HEK293 (cell line): ENCODE measurements around the gene ATP8A2.

Experiments
- CTCF ChIA-PET: fragments of 350-600 bp; formaldehyde crosslinking; extraction: SDS; loops from one replicate; lab custom pipeline; 2021; ENCODE audit warnings: antibody characterized with exemption; lab: Yijun Ruan, JAX
- POLR2A ChIA-PET: fragments of 300-600 bp; formaldehyde crosslinking; extraction: SDS; loops from one replicate; lab custom pipeline; 2020; ENCODE audit warnings: antibody characterized with exemption, inconsistent platforms; lab: Yijun Ruan, JAX
- H3K27ac ChIP-seq: fragments of 200-500 bp; sonication (Bioruptor generic); 2 replicates; pipeline ENCODE4 v1.5.1; 2014; ENCODE audit warnings: low read depth, low read length, control low read depth, inconsistent platforms; ENCODE audit errors: extremely low read depth
- H3K36me3 ChIP-seq, 2 experiments: fragments of 200-500 bp in 1 of 2; sonication (Bioruptor generic) in 1 of 2; 1 replicate in 1 of 2; 2 replicates in 1 of 2; pipeline ENCODE4 v1.5.1; 2014 to 2017; ENCODE audit warnings: inconsistent platforms in 2 of 2, low read length in 2 of 2; ENCODE audit not compliant: control insufficient read depth in 2 of 2, insufficient read depth in 1 of 2
- H3K4me1 ChIP-seq: fragments of 200-500 bp; sonication (Bioruptor generic); 2 replicates; pipeline ENCODE4 v1.5.1; 2014; ENCODE audit warnings: mild to moderate bottlenecking, low read length, inconsistent platforms; ENCODE audit not compliant: control insufficient read depth, insufficient read depth
- H3K4me3 ChIP-seq: 2 replicates; pipeline ENCODE4 v1.5.1; 2011; ENCODE audit warnings: low read depth, mild to moderate bottlenecking, control low read depth, low read length, moderate library complexity
- H3K9me3 ChIP-seq: fragments of 200-500 bp; sonication (Bioruptor generic); 2 replicates; pipeline ENCODE4 v1.5.1; 2014; ENCODE audit warnings: low read depth, low read length, inconsistent platforms; ENCODE audit not compliant: control insufficient read depth, insufficient read depth
- EGR2 ChIP-seq: fragments of 450-650 bp; formaldehyde crosslinking; IDR thresholded peaks from 2 replicates; pipeline ENCODE4 v1.5.1; 2016; ENCODE audit warnings: low read depth, missing biosample characterization, missing genetic modification characterization
- GLIS2 ChIP-seq: fragments of 450-650 bp; formaldehyde crosslinking; IDR thresholded peaks from 2 replicates; pipeline ENCODE4 v1.5.1; 2016; ENCODE audit warnings: missing biosample characterization, missing genetic modification characterization
- KLF9 ChIP-seq: fragments of 450-650 bp; formaldehyde crosslinking; IDR thresholded peaks from 2 replicates; pipeline ENCODE4 v1.5.1; 2016; ENCODE audit warnings: missing biosample characterization, missing genetic modification characterization, low read depth
- ZEB2 ChIP-seq: fragments of 450-650 bp; formaldehyde crosslinking; IDR thresholded peaks from 2 replicates; pipeline ENCODE4 v1.5.1; 2016; ENCODE audit warnings: missing biosample characterization, missing genetic modification characterization
- ZIC2 ChIP-seq: fragments of 450-650 bp; formaldehyde crosslinking; IDR thresholded peaks from 2 replicates; pipeline ENCODE4 v1.5.1; 2016; ENCODE audit warnings: missing biosample characterization, missing genetic modification characterization
- ZNF112 ChIP-seq: fragments of 450-650 bp; formaldehyde crosslinking; IDR thresholded peaks from 2 replicates; pipeline ENCODE4 v1.5.0; 2017; ENCODE audit warnings: missing biosample characterization, missing genetic modification characterization
- ZNF169 ChIP-seq: fragments of 450-650 bp; formaldehyde crosslinking; IDR thresholded peaks from 2 replicates; pipeline ENCODE4 v1.5.1; 2016; ENCODE audit warnings: missing biosample characterization, missing genetic modification characterization
- ZNF223 ChIP-seq: fragments of 450-650 bp; formaldehyde crosslinking; IDR thresholded peaks from 2 replicates; pipeline ENCODE4 v1.5.1; 2016; ENCODE audit warnings: missing biosample characterization, missing genetic modification characterization
- ZNF350 ChIP-seq: fragments of 450-650 bp; formaldehyde crosslinking; IDR thresholded peaks from 2 replicates; pipeline ENCODE4 v1.5.0; 2017; ENCODE audit warnings: missing biosample characterization, mild to moderate bottlenecking, missing genetic modification characterization
- ZNF473 ChIP-seq: fragments of 450-650 bp; formaldehyde crosslinking; IDR thresholded peaks from 2 replicates; pipeline ENCODE4 v1.5.1; 2017; ENCODE audit warnings: missing biosample characterization, missing genetic modification characterization
- ZNF555 ChIP-seq: fragments of 450-650 bp; formaldehyde crosslinking; conservative IDR thresholded peaks from 2 replicates; pipeline ENCODE4 v1.5.1; 2017; ENCODE audit warnings: missing biosample characterization, mild to moderate bottlenecking, missing genetic modification characterization, inconsistent platforms
- ZNF701 ChIP-seq: fragments of 450-650 bp; formaldehyde crosslinking; IDR thresholded peaks from 2 replicates; pipeline ENCODE4 v1.5.1; 2016; ENCODE audit warnings: missing biosample characterization, missing genetic modification characterization
- TF ChIP-seq, protein P1 (sequence below): fragments of 450-650 bp; formaldehyde crosslinking; IDR thresholded peaks from 2 replicates; pipeline ENCODE4 v1.5.1; 2017; ENCODE audit warnings: missing biosample characterization, mild to moderate bottlenecking, missing genetic modification characterization, moderate library complexity
- TF ChIP-seq, protein P2 (sequence below): fragments of 450-650 bp; formaldehyde crosslinking; IDR thresholded peaks from 2 replicates; pipeline ENCODE4 v1.5.1; 2016; ENCODE audit warnings: missing biosample characterization, missing genetic modification characterization
- TF ChIP-seq, protein P3 (sequence below): fragments of 450-650 bp; formaldehyde crosslinking; IDR thresholded peaks from 2 replicates; pipeline ENCODE4 v1.5.1; 2016; ENCODE audit warnings: missing biosample characterization, missing genetic modification characterization, borderline replicate concordance
- TF ChIP-seq, protein P4 (sequence below): fragments of 450-650 bp; IDR thresholded peaks from 2 replicates; pipeline ENCODE4 v1.5.1; 2018; ENCODE audit warnings: missing biosample characterization, missing genetic modification characterization
- TF ChIP-seq, protein P5 (sequence below): fragments of 450-650 bp; formaldehyde crosslinking; optimal IDR thresholded peaks from 2 replicates; pipeline ENCODE3; 2016; ENCODE audit warnings: missing biosample characterization, mild to moderate bottlenecking, missing genetic modification characterization
- TF ChIP-seq, protein P6 (sequence below): fragments of 450-650 bp; formaldehyde crosslinking; IDR thresholded peaks from 2 replicates; pipeline ENCODE4 v1.5.1; 2016; ENCODE audit warnings: missing biosample characterization, missing genetic modification characterization, borderline replicate concordance
- TF ChIP-seq, protein P7 (sequence below): fragments of 450-650 bp; formaldehyde crosslinking; IDR thresholded peaks from 2 replicates; pipeline ENCODE4 v1.5.1; 2016; ENCODE audit warnings: missing biosample characterization, missing genetic modification characterization

ATP8A2 gene

DNA sequence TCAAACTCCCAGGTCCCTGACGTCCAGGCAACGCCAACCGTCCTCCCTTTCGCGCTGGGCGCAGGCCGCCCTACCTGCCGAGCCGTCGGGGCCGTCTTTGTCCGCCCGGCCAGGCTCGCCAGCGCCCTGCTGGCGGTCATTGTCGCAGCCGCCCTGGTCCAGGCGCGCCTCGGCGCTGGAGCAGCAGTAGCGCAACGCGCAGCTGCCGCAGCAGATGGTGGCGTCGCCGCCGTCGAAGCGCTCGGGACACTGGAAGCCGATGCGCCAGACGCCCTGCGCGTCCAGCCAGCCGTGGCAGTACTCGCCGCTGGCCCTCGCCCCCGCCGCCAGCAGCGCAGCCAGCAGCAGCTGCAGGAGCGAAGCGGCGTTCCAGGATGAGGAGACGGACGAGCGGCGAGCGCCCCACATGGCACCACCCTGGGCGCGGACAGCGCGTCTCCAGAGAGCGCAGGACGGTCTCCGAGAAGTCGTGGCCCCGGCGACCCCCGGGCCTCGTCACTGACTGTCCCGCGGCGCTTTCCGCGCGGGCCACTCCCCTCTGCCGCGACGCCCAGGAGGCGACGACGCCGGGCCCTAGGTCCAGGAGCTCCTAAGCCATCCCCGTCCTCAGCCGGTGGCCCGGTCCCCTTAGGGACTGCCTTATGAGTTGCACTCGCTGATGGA is 678.9 kb downstream of the ATP8A2 start:
- Histone ChIP-seq H3K27ac (no peak overlapping the region; the same call in 1 of the 2 replicates), H3K4me3 (peak overlapping the region; percentile 46), H3K9me3 (no peaks in the 10 kb centered on the region), H3K36me3 (peaks cover 0 to 16% of the 10 kb centered on the region in 2 experiments; a peak in 1 of 3 replicates), H3K4me1 (no peaks in the 10 kb centered on the region)
- ChIA-PET CTCF (no interaction called here), POLR2A (interaction anchor here (1.6 kb wide), 1 partner anchor 14 kb away, joined by 4 read pairs; no protein-coding TSS in a partner anchor)
- TF ChIP-seq, protein P1, sequence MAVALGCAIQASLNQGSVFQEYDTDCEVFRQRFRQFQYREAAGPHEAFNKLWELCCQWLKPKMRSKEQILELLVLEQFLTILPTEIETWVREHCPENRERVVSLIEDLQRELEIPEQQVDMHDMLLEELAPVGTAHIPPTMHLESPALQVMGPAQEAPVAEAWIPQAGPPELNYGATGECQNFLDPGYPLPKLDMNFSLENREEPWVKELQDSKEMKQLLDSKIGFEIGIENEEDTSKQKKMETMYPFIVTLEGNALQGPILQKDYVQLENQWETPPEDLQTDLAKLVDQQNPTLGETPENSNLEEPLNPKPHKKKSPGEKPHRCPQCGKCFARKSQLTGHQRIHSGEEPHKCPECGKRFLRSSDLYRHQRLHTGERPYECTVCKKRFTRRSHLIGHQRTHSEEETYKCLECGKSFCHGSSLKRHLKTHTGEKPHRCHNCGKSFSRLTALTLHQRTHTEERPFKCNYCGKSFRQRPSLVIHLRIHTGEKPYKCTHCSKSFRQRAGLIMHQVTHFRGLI (tag by site-specific recombination) = no peak
- TF ChIP-seq ZIC2 (peak; percentile 37), GLIS2 (tag by site-specific recombination) (peak; percentile 46; the same call in 1 of the 2 replicates), ZEB2 (tag by site-specific recombination) (0 out of 2 replicates have a peak, but pooled peaks have one; percentile 21), ZNF350 (tag by site-specific recombination) (no peak), EGR2 (no peak), ZNF223 (tag by site-specific recombination) (no peak), ZNF473 (tag by site-specific recombination) (no peak), ZNF112 (tag by site-specific recombination) (no peak), KLF9 (tag by site-specific recombination) (0 out of 2 replicates have a peak, but pooled peaks have one; percentile 18), ZNF555 (tag by site-specific recombination) (no peak), ZNF169 (tag by site-specific recombination) (no peak), ZNF701 (no peak)
- TF ChIP-seq, protein P2, sequence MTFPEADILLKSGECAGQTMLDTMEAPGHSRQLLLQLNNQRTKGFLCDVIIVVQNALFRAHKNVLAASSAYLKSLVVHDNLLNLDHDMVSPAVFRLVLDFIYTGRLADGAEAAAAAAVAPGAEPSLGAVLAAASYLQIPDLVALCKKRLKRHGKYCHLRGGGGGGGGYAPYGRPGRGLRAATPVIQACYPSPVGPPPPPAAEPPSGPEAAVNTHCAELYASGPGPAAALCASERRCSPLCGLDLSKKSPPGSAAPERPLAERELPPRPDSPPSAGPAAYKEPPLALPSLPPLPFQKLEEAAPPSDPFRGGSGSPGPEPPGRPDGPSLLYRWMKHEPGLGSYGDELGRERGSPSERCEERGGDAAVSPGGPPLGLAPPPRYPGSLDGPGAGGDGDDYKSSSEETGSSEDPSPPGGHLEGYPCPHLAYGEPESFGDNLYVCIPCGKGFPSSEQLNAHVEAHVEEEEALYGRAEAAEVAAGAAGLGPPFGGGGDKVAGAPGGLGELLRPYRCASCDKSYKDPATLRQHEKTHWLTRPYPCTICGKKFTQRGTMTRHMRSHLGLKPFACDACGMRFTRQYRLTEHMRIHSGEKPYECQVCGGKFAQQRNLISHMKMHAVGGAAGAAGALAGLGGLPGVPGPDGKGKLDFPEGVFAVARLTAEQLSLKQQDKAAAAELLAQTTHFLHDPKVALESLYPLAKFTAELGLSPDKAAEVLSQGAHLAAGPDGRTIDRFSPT = 0 out of 2 replicates have a peak, but pooled peaks have one; percentile 4
- TF ChIP-seq, protein P3, sequence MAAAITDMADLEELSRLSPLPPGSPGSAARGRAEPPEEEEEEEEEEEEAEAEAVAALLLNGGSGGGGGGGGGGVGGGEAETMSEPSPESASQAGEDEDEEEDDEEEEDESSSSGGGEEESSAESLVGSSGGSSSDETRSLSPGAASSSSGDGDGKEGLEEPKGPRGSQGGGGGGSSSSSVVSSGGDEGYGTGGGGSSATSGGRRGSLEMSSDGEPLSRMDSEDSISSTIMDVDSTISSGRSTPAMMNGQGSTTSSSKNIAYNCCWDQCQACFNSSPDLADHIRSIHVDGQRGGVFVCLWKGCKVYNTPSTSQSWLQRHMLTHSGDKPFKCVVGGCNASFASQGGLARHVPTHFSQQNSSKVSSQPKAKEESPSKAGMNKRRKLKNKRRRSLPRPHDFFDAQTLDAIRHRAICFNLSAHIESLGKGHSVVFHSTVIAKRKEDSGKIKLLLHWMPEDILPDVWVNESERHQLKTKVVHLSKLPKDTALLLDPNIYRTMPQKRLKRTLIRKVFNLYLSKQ (tag by site-specific recombination) = no peak
- TF ChIP-seq, protein P4, sequence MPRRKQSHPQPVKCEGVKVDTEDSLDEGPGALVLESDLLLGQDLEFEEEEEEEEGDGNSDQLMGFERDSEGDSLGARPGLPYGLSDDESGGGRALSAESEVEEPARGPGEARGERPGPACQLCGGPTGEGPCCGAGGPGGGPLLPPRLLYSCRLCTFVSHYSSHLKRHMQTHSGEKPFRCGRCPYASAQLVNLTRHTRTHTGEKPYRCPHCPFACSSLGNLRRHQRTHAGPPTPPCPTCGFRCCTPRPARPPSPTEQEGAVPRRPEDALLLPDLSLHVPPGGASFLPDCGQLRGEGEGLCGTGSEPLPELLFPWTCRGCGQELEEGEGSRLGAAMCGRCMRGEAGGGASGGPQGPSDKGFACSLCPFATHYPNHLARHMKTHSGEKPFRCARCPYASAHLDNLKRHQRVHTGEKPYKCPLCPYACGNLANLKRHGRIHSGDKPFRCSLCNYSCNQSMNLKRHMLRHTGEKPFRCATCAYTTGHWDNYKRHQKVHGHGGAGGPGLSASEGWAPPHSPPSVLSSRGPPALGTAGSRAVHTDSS (tag by site-specific recombination) = no peak
- TF ChIP-seq, protein P5, sequence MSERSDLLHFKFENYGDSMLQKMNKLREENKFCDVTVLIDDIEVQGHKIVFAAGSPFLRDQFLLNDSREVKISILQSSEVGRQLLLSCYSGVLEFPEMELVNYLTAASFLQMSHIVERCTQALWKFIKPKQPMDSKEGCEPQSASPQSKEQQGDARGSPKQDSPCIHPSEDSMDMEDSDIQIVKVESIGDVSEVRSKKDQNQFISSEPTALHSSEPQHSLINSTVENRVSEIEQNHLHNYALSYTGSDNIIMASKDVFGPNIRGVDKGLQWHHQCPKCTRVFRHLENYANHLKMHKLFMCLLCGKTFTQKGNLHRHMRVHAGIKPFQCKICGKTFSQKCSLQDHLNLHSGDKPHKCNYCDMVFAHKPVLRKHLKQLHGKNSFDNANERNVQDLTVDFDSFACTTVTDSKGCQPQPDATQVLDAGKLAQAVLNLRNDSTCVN (tag by site-specific recombination) = peak; percentile 63
- TF ChIP-seq, protein P6, sequence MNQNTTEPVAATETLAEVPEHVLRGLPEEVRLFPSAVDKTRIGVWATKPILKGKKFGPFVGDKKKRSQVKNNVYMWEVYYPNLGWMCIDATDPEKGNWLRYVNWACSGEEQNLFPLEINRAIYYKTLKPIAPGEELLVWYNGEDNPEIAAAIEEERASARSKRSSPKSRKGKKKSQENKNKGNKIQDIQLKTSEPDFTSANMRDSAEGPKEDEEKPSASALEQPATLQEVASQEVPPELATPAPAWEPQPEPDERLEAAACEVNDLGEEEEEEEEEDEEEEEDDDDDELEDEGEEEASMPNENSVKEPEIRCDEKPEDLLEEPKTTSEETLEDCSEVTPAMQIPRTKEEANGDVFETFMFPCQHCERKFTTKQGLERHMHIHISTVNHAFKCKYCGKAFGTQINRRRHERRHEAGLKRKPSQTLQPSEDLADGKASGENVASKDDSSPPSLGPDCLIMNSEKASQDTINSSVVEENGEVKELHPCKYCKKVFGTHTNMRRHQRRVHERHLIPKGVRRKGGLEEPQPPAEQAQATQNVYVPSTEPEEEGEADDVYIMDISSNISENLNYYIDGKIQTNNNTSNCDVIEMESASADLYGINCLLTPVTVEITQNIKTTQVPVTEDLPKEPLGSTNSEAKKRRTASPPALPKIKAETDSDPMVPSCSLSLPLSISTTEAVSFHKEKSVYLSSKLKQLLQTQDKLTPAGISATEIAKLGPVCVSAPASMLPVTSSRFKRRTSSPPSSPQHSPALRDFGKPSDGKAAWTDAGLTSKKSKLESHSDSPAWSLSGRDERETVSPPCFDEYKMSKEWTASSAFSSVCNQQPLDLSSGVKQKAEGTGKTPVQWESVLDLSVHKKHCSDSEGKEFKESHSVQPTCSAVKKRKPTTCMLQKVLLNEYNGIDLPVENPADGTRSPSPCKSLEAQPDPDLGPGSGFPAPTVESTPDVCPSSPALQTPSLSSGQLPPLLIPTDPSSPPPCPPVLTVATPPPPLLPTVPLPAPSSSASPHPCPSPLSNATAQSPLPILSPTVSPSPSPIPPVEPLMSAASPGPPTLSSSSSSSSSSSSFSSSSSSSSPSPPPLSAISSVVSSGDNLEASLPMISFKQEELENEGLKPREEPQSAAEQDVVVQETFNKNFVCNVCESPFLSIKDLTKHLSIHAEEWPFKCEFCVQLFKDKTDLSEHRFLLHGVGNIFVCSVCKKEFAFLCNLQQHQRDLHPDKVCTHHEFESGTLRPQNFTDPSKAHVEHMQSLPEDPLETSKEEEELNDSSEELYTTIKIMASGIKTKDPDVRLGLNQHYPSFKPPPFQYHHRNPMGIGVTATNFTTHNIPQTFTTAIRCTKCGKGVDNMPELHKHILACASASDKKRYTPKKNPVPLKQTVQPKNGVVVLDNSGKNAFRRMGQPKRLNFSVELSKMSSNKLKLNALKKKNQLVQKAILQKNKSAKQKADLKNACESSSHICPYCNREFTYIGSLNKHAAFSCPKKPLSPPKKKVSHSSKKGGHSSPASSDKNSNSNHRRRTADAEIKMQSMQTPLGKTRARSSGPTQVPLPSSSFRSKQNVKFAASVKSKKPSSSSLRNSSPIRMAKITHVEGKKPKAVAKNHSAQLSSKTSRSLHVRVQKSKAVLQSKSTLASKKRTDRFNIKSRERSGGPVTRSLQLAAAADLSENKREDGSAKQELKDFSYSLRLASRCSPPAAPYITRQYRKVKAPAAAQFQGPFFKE (tag by site-specific recombination) = no peak
- TF ChIP-seq, protein P7, sequence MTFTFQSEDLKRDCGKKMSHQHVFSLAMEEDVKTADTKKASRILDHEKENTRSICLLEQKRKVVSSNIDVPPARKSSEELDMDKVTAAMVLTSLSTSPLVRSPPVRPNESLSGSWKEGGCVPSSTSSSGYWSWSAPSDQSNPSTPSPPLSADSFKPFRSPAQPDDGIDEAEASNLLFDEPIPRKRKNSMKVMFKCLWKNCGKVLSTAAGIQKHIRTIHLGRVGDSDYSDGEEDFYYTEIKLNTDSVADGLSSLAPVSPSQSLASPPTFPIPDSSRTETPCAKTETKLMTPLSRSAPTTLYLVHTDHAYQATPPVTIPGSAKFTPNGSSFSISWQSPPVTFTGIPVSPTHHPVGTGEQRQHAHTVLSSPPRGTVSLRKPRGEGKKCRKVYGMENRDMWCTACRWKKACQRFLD (tag by site-specific recombination) = no peak
